ENCODE data around the gene COL16A1.
"Not testable (repeated sequence)": the region's sequence is repeated elsewhere in the genome, so short reads cannot be mapped to it uniquely, and the experiment has no call there.

The COL16A1 gene

DNA sequence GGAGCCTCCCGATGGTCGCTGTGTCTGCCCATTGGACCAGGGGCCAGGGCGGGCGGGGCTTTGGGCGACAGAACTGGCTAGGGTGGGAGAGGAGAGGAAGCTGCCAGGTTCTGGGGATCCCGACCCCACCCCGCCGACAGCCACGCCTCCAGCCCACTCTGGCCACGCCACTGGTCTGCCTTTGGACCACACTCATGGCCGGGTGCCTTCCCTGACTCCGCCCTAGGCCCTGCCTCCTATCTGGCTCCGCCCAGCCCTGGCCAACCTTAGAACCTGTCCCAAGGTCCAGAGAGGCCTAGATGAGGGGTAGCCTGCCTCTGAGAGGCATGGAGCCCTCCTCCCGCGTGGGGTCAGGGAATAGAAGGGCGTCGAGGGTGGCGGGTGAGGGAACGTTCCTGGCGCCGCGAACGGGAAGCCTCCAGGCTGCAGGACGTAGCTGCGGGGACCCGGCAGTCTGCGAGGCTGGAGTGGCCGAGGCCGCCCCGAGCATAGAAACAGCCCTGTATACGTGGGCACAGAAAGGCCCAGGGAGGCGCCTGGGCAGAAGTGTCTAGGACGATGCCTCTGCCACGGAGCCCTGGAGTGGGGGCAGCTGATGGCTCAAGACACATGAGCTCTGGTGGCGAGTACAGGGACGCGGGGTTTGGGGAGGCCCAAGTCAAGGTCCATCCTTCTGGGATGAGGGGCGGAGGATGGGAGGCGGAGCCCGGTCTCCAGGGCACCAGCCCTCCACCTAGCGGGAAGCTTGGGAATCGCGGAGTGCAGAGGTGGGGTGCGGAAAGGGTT, 11.5 kb upstream of the COL16A1 start:
- H3K4me3 ChIP-seq (ENCODE audit: low read depth, low read length): no peak overlapping the region
- no peak for DNase-seq (ENCODE audit: low read depth)
- peak; percentile 82 for TF ChIP-seq CTCF (IDR thresholded peaks at IDR 0.05; ENCODE audit: low read depth, low read length, missing control alignments)

GRCh38 chr1:31714442-31715086, 10.7 kb upstream of the COL16A1 start:
- DNase-seq (ENCODE audit: low read depth): no peak
- H3K4me3 ChIP-seq (ENCODE audit: low read depth, low read length): no peak overlapping the region
- peak; percentile 52 for TF ChIP-seq CTCF (IDR thresholded peaks at IDR 0.05; ENCODE audit: low read depth, low read length, missing control alignments)

DNA sequence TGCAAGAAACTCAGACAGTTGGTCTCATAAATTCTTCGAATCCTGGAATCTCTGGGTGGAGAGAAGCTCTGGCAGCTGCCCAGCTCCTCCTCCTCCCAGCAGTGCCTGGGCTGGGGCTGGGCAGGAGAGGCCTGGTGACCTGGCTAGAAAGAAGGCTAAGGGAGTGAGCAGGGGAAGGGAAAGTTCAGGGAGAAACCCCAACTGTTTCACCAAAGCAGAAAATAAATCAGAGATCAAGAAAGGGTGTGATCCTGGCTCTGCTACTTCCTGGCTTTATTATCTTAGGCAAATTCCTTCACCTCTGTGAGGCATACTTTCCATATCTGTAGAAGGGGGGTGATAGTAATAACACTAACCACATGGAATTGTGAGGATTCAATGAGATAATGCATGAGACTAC, 8.8 kb upstream of the COL16A1 start:
- DNase-seq (ENCODE audit: low read depth): no peak
- H3K4me3 ChIP-seq (ENCODE audit: low read depth, low read length): no peak overlapping the region
- no peak for TF ChIP-seq CTCF (IDR thresholded peaks at IDR 0.05; ENCODE audit: low read depth, low read length, missing control alignments)

DNA sequence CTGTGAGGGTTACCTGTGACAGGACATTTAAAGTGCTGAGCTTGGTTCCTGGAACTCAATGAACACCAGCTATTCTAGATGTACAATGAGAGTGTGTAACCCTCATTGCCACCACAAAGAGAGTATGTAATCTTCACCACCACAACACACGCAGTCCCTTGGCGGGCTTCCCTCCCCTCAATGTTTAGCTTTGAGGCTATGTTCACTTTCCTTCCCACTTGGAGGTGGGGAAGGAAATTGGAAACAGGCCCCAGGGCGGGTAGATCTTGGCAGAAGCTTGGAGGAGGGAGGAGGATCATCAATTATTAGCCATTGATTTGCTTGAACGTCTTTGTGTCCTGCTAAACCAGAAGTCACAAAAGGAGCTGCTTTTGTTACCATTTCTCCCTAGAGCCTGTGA, 8.3 kb upstream of the COL16A1 start:
- no peak for DNase-seq (ENCODE audit: low read depth)
- H3K4me3 ChIP-seq (ENCODE audit: low read depth, low read length): no peak overlapping the region
- TF ChIP-seq CTCF (IDR thresholded peaks at IDR 0.05; ENCODE audit: low read depth, low read length, missing control alignments): no peak

- H3K4me3 ChIP-seq (ENCODE audit: low read depth, low read length): no peak overlapping the region
- no peak for DNase-seq (ENCODE audit: low read depth)
- TF ChIP-seq CTCF (IDR thresholded peaks at IDR 0.05; ENCODE audit: low read depth, low read length, missing control alignments): no peak
These were observed 4.5 kb upstream of the COL16A1 start for GRCh38 chr1:31708324-31708723.

- TF ChIP-seq CTCF (IDR thresholded peaks at IDR 0.05; ENCODE audit: low read depth, low read length, missing control alignments): no peak
- H3K4me3 ChIP-seq (ENCODE audit: low read depth, low read length): no peak overlapping the region
- DNase-seq (ENCODE audit: low read depth): no peak
These were observed 3.9 kb upstream of the COL16A1 start for GRCh38 chr1:31707711-31708110.

- not testable (repeated sequence) for H3K4me3 ChIP-seq (ENCODE audit: low read depth, low read length); DNase-seq (ENCODE audit: low read depth)
These were observed 3.3 kb upstream of the COL16A1 start for GRCh38 chr1:31707059-31707600.
